GM18870 (cell line): ENCODE data around the gene CCDC170.
"Not testable (repeated sequence)": the region's sequence is repeated elsewhere in the genome, so short reads cannot be mapped to it uniquely, and the experiment has no call there.

ENCODE experiments used
- ATAC-seq: cut with Tn5 transposase; IDR thresholded peaks from one replicate; pipeline ENCODE4 v1.9.1; 2021; ENCODE audit warnings: moderate library complexity; ENCODE audit not compliant: unreplicated experiment

The CCDC170 gene

GRCh38 chr6:151539506-151540268, 45.9 kb downstream of the CCDC170 start:
- no peak for ATAC-seq

- ATAC-seq: no peak
Measured at GRCh38 chr6:151544453-151544852, 50.6 kb downstream of the CCDC170 start.

GRCh38 chr6:151544884-151545283, 51.1 kb downstream of the CCDC170 start:
- ATAC-seq: not testable (repeated sequence)

- no peak for ATAC-seq
Measured at GRCh38 chr6:151546941-151547659, 53.3 kb downstream of the CCDC170 start.

- no peak for ATAC-seq
Measured at GRCh38 chr6:151548201-151548600, 54.4 kb downstream of the CCDC170 start.

- ATAC-seq: no peak
Measured at GRCh38 chr6:151549790-151550189, 56.0 kb downstream of the CCDC170 start.

GRCh38 chr6:151550618-151551017, 56.8 kb downstream of the CCDC170 start:
- ATAC-seq: no peak

- ATAC-seq: no peak
Measured at GRCh38 chr6:151551223-151551857, 57.5 kb downstream of the CCDC170 start.

GRCh38 chr6:151553416-151554165, 59.8 kb downstream of the CCDC170 start:
- no peak for ATAC-seq

GRCh38 chr6:151561238-151561637, 67.4 kb downstream of the CCDC170 start:
- ATAC-seq: no peak

GRCh38 chr6:151564654-151565053, 70.8 kb downstream of the CCDC170 start:
- ATAC-seq: no peak

GRCh38 chr6:151565940-151566339, 72.1 kb downstream of the CCDC170 start:
- ATAC-seq: no peak

- no peak for ATAC-seq
Measured at GRCh38 chr6:151566557-151566956, 72.7 kb downstream of the CCDC170 start.

GRCh38 chr6:151576633-151577032, 82.8 kb downstream of the CCDC170 start:
- ATAC-seq: no peak

- ATAC-seq: no peak
Measured at GRCh38 chr6:151577257-151577656, 83.4 kb downstream of the CCDC170 start.

- ATAC-seq: no peak
Measured at GRCh38 chr6:151585741-151586140, 91.9 kb downstream of the CCDC170 start.

GRCh38 chr6:151589667-151590066, 95.8 kb downstream of the CCDC170 start:
- no peak for ATAC-seq

- ATAC-seq: no peak
Measured at GRCh38 chr6:151590742-151591141, 96.9 kb downstream of the CCDC170 start.

GRCh38 chr6:151592449-151593159, 98.8 kb downstream of the CCDC170 start:
- no peak for ATAC-seq

GRCh38 chr6:151609146-151609902, 115.5 kb downstream of the CCDC170 start:
- no peak for ATAC-seq
